GM19395 (cell line): ENCODE measurements around the gene PIEZO2.
"Not testable (repeated sequence)": the region's sequence is repeated elsewhere in the genome, so short reads cannot be mapped to it uniquely, and the experiment has no call there.

Experiments used
- ATAC-seq: cut with Tn5 transposase; IDR thresholded peaks from one replicate; pipeline ENCODE4 v1.9.1; 2021; ENCODE audit warnings: mild to moderate bottlenecking, moderate library complexity; ENCODE audit not compliant: unreplicated experiment

PIEZO2 gene

DNA sequence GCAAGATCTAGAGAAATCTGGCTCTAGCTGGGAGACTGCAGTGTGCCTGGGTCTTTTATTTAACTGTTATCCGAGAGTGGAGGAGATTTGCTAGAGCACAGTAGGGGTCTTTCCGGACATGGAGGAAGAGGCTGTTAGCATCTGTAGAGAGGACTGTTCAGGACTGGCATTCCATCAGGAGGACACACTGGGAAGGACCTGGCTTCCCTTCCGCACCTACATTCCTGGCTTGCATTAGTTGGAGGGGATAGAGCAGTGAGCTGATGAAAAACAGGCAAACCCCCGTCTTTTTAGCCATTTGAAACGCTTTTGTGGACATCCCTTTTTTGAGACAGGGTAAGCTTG is 874 bp upstream of the PIEZO2 start:
- ATAC-seq: no peak

DNA sequence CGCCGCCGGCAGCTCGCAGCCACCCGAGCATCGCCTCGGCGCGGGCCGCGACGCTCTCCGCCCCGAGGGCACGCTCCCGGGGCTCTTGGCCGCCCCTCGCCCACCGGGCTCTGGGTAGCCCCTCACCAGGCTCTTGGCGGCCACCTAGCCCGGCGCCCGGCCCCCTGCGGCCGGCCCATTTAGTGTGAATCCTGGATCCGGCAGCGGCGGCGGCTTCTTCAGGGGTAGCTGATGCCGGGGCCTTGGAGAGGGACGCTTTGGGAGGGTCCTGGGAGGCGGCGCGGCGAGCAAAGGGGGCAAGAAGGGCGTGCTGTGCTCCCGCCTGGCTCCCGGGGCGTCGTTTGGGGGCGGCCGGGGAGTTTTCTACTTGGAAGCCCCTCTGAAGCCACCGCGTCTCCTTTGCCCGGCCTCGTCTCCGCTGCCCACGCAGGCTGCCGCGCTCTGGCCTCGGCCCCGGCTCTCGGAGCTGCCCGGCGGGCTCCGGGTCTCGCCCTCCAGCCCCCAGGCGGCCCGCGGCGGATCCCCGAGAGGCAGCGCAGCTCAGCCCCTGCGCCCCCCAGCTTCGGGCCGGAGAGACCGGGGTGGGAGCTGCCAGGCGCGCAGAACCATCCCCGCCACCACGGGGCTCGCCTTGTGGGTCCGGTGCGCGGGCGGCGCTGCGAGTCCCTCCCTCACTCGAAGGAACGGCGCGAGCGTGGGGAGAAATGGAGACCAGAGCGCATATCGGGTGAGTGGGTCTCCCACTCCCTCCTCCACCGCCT is 509 bp downstream of the PIEZO2 start:
- peak; percentile 22 for ATAC-seq

DNA sequence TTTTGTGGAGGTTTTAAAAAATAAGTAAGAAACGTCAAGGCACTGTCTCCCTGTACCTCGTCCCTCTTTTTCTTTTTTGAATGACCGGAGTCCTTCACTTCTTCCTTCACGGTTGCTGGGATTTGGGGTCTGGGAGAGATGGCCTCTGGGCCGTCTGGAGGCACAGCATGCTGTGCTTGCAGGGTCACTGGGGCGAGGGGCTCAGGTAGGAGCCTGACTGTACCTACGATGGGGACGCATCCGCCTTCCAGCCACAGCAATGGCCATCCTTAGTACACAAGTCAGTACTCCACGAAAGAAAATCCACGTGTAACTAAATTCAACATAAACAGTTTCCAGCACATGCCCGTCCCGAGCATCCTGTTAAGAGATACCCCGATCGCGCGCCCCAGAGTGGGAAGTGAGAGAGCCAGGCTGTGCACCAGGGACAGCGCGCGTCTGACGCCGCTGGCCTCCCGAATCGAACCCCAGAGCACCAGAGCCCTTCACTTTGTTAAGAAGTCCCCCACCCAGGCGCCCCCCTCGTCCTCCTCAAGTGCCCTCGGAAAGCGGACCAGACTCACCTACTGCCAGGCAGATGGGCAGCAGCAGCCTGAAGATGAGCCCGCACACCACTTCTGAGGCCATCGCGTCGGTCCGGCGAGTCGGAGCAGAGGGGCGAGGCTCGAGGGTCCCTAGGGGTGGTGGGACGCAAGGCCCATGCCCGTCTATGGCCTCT is 1.2 kb downstream of the PIEZO2 start:
- no peak for ATAC-seq

DNA sequence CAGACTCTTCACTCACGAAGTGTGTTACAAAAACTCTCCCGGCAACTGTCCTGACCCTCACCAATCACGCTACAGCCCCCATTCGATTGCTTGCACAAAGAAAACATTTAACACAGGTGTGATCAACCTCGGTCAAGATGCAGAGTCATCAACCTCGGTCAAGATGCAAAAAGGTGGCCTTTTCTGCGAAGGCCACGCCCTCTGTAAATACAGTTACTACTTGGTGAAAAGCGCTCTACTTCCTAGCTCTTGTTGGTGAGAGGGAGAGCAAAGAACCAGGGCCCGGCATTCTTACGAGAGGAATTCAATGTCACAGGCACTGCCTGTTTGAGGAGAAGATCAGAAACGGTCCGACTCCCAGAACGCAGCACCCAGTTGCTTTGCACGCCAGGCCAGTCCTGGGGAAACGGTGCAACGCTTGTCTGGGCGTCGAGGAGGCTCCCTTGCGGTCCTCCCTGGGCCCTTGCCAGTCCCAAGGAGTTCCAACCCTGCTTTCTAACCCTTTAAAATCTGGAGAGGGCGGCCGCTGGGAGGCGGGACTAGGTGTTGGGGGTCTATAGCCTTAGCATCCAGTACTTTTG is 1.9 kb downstream of the PIEZO2 start:
- no peak for ATAC-seq

DNA sequence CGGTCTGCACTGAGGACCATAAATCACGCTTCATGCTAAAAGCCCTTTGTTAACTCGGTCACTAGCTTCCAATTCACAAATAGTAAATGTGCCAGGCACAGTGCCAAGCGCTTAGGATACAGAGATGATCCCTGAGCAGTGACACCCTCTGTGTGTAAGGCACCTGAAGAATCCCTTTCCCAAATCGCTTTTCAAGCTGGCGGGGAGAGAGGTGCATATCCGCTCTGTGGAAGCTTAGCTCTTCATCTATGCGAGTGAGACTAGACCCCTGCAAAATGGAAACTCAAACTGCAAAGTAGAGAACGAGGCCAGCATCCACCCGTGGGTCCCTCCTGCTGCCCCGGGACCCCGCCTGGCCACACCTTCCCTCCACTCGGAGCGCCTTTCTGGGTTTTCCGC is 2.4 kb downstream of the PIEZO2 start:
- no peak for ATAC-seq

- ATAC-seq: no peak
Measured at GRCh38 chr18:11146238-11146946, 3.0 kb downstream of the PIEZO2 start.

- no peak for ATAC-seq
Measured at GRCh38 chr18:11145413-11146191, 3.8 kb downstream of the PIEZO2 start.

- ATAC-seq: no peak
Measured at GRCh38 chr18:11137400-11137799, 12.0 kb downstream of the PIEZO2 start.

DNA sequence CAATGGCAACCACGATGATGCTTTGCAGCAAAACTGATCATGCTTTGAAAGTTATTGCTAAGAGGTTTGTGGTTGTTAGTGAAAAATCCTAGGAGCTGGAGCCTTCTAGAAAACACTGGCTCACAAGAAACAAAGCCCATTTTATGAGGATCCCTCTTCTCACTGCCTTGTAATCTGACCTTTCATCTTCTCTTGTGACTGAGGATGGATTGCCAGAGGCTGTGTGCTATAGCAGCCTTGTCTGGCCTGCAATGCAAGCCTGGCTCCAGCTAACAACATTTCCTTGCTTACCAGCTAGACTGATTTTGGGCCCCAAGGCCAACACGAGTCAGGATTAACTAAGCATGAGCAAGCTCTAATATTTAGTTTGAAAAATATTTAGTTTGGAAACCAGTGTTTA is 13.1 kb downstream of the PIEZO2 start:
- no peak for ATAC-seq

- ATAC-seq: no peak
Measured at GRCh38 chr18:11134940-11135339, 14.4 kb downstream of the PIEZO2 start.

DNA sequence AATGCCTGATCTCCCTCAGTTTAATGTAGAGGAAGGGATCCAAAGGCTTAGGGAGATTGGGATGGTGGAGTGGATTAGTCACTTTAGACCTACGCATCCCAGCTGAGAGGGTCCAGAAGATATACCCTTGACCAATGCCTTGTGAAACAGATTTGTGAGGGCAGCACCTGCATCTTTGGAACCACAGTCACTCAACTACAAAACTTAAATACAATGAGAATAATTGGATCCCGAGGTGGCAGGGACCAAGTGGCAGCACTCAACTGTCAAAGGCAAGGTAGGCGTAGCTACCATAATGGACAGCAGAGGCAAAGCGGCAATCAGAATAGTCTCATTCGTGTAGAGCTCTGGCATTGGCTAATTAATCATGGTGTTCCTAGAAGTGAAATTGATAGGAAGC is 20.3 kb downstream of the PIEZO2 start:
- not testable (repeated sequence) for ATAC-seq

GRCh38 chr18:11125492-11126315 is 23.7 kb downstream of the PIEZO2 start:
- ATAC-seq: no peak

DNA sequence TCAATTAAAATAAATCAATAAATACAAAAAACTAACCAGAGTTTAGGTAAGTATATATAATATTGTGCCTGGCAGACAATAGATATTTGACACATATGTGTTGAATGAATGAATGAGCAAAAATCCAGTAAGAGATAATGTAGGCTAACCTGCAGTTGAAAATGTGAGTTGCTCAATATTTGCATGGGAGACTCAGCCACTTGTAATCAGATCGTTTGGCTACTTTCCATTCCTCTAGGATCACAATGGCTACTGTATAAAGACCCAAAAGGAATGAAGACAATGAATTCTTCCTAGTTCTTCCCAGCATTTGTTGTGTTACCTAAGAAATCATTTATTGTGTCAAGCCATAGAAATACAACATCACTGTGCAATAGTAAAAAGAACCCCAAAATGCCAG is 25.3 kb downstream of the PIEZO2 start:
- ATAC-seq: no peak

GRCh38 chr18:11121443-11121849 is 27.9 kb downstream of the PIEZO2 start:
- no peak for ATAC-seq

- no peak for ATAC-seq
Measured at GRCh38 chr18:11119959-11120587, 29.3 kb downstream of the PIEZO2 start.

DNA sequence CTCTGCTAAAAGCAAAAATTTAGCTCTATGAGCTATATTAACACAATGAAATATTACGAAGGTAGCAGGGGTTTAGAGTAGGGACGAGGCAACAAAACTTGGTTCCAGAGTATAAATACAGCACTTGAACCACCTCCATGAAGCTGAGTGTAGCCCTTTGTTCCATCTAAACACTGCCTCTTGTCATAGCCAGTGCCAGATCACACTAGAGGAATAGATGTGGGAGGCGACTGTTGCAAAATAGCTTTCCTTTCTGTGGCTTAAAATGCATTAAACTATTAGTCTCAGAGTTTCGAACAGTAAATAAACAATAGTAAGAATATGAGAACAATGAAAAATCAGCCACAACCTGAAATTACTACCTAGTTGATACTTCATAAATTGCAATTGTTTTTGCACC is 29.8 kb downstream of the PIEZO2 start:
- ATAC-seq: no peak

DNA sequence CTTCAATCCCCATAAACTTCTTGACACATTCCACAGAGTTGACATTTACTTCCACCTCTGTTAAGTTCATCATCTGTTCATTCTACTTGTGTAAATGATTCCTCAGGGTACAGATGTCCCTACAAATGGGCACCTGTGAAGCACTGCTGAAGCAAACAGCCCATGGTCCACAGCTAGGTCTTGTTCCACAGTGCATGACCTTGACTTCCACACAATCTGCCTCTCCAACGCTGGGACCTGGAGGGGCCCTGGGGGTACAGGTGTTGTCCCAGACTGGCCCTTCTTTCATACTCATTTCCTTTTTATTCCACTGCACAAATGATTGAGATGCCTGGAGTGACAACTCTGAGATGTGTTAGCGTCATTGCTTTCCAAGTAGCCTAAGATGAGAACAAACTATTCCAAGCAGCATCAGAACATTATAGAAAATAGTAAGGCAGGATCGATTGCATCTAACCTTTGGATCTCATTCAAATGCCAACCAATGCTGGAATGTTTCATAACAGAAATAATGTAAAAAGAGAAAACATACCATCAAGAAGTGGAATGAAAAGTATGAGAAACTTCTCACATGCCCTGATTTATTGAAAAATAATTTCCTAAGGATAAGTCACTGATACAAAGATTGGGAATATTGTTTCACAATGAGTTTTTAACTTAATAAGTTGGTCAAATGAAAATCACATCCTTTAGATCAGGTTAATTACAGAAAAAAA is 31.2 kb downstream of the PIEZO2 start:
- ATAC-seq: no peak

- ATAC-seq: no peak
Measured at GRCh38 chr18:11115276-11115675, 34.1 kb downstream of the PIEZO2 start.

- ATAC-seq: no peak
Measured at GRCh38 chr18:11114653-11115052, 34.7 kb downstream of the PIEZO2 start.
